Putamen (tissue), 1 donor: ENCODE results near the gene CLIC3.

Experiments
- DNase-seq: peaks from one replicate; pipeline ENCODE4 v3.0.0-alpha.2; 2016; ENCODE audit warnings: low spot score

CLIC3 gene

GRCh38 chr9:136980669-136981478 is 15.5 kb downstream of the CLIC3 start:
- DNase-seq = no peak

GRCh38 chr9:136979769-136980587 is 16.4 kb downstream of the CLIC3 start:
- DNase-seq = no peak

GRCh38 chr9:136978865-136979544 is 17.4 kb downstream of the CLIC3 start:
- DNase-seq = no peak

- peak; percentile 93 for DNase-seq
Measured at GRCh38 chr9:136978073-136978864, 18.1 kb downstream of the CLIC3 start.

GRCh38 chr9:136977649-136978072 is 18.7 kb downstream of the CLIC3 start:
- DNase-seq = no peak

GRCh38 chr9:136977223-136977622 is 19.1 kb downstream of the CLIC3 start, which contains the start of gene PTGDS:
Gene PTGDS (plus strand): TSS chr9:136977504. CDS start chr9:136977579, 75 bp downstream.
- peak; percentile 97 for DNase-seq

- DNase-seq = peak; percentile 86
Measured at GRCh38 chr9:136975644-136976043, 20.7 kb downstream of the CLIC3 start.

GRCh38 chr9:136974817-136975535 is 21.4 kb downstream of the CLIC3 start:
- no peak for DNase-seq

GRCh38 chr9:136973618-136974617 is 22.4 kb downstream of the CLIC3 start:
- no peak for DNase-seq

- no peak for DNase-seq
Measured at GRCh38 chr9:136972743-136973142, 23.6 kb downstream of the CLIC3 start.

- no peak for DNase-seq
Measured at GRCh38 chr9:136972335-136972734, 24.0 kb downstream of the CLIC3 start.

GRCh38 chr9:136971746-136972145 is 24.6 kb downstream of the CLIC3 start:
- DNase-seq = no peak

GRCh38 chr9:136970361-136970760 is 26.0 kb downstream of the CLIC3 start:
- no peak for DNase-seq

GRCh38 chr9:136969774-136970173 is 26.6 kb downstream of the CLIC3 start:
- no peak for DNase-seq

- no peak for DNase-seq
Measured at GRCh38 chr9:136969150-136969549, 27.2 kb downstream of the CLIC3 start.

- DNase-seq = no peak
Measured at GRCh38 chr9:136968333-136969127, 27.8 kb downstream of the CLIC3 start.

GRCh38 chr9:136965771-136966484 is 30.4 kb downstream of the CLIC3 start:
- peak; percentile 80 for DNase-seq

GRCh38 chr9:136964833-136965422 is 31.4 kb downstream of the CLIC3 start:
- no peak for DNase-seq
